GM12874 (cell line): ENCODE data around the gene PER2.
A peak's percentile ranks its signal among the peaks of the same experiment; 100 is the strongest.

Experiments
- TF ChIP-seq, protein P1 (sequence below): IDR thresholded peaks from 2 replicates; pipeline ENCODE4 v1.5.1; 2011; ENCODE audit warnings: low read depth, mild to moderate bottlenecking, control low read depth, low read length, moderate library complexity; ENCODE audit not compliant: insufficient read depth

The PER2 gene

DNA sequence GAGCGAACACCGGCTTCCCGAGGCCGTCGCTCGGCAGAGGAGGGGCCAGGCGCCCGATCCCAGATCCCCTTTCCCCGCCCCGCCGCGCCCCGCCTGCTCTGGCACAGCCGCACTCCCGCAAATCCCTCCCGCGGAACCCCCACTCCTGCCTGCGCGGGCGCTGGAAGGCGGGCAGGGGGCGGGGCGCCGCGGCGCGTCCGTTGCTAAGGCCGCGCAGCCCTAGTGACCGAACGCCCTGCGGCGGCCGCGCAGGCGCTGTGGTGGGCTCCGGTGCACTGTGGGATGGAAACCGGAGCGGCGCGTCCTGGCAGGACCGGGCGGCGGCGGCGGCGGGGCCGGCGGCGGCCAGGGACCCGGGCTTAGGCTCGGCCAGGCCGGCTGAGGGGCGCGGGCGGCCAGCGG is 31.8 kb upstream of the PER2 start, which contains the start of gene TRAF3IP1:
TSS of gene TRAF3IP1 (plus strand) at position 273 of the 402 bp plus-strand sequence. CDS start 145 bp downstream, outside the sequence.
- TF ChIP-seq, protein P1, sequence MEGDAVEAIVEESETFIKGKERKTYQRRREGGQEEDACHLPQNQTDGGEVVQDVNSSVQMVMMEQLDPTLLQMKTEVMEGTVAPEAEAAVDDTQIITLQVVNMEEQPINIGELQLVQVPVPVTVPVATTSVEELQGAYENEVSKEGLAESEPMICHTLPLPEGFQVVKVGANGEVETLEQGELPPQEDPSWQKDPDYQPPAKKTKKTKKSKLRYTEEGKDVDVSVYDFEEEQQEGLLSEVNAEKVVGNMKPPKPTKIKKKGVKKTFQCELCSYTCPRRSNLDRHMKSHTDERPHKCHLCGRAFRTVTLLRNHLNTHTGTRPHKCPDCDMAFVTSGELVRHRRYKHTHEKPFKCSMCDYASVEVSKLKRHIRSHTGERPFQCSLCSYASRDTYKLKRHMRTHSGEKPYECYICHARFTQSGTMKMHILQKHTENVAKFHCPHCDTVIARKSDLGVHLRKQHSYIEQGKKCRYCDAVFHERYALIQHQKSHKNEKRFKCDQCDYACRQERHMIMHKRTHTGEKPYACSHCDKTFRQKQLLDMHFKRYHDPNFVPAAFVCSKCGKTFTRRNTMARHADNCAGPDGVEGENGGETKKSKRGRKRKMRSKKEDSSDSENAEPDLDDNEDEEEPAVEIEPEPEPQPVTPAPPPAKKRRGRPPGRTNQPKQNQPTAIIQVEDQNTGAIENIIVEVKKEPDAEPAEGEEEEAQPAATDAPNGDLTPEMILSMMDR = no peak

DNA sequence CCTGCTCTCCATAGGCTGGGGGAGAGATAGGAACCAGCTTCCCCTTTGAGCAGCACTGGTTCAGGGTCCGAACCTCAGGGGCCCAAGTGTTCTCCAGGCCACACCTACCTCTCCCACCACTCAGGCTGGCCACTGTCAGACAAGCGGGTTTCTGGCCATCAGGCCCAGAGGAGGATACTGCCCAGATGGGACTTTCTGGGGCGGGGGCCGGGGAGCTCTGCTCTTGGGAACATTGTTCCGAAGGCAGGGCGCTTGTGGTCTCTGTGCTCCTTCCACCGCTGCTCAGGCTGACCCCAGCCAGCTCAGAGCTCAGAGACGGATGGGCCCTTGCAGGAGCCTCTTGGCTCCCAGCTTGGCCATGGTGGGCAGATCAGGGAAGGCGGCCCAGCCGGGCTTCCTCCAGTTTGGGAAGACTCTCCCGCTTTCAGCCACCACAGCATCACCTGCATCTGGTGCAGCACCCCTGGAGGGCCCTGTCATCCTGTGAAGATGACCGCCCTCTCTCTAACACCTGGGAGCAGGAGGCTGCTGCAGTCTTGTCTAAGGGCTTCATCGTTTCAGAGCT is 26.7 kb upstream of the PER2 start:
- TF ChIP-seq, protein P1 = no peak

DNA sequence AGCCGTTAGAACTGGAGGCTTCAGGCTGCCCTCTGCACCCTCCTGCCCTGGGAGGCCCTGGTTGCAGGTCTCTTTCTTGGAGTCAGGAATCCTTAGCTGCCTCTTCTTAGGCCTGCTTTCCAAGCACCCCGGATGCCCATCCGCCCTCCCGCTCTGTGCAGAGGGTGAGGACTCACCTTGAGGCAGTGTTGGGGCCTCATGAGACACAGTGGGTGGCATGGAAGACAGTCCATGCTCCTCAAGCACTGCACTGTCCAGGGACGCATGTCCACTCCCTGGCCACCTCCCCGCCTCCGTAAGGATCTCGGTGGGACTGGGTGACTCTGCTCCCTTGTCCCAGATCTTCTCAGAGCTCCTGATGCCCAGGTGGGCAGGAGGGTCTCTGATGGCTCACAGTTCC is 26.2 kb upstream of the PER2 start:
- TF ChIP-seq, protein P1 = no peak

DNA sequence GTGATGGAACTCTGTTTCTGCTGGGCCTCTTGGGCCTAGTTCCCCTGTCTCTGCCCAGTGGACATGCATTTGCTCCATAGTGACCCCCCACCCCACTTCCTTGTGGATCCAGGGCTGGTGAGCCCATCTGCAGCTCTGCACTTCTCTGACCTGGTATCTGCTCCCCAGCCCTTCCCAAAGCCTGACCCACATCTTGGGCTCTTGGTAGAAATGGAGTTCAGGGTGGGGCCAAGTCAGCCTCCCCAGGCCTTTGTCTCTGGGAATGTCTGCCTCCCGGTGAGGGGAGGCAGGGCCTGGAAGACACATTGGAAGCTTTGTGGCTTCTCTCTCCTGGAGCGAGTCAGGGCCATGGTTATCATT is 25.6 kb upstream of the PER2 start:
- TF ChIP-seq, protein P1 = no peak

DNA sequence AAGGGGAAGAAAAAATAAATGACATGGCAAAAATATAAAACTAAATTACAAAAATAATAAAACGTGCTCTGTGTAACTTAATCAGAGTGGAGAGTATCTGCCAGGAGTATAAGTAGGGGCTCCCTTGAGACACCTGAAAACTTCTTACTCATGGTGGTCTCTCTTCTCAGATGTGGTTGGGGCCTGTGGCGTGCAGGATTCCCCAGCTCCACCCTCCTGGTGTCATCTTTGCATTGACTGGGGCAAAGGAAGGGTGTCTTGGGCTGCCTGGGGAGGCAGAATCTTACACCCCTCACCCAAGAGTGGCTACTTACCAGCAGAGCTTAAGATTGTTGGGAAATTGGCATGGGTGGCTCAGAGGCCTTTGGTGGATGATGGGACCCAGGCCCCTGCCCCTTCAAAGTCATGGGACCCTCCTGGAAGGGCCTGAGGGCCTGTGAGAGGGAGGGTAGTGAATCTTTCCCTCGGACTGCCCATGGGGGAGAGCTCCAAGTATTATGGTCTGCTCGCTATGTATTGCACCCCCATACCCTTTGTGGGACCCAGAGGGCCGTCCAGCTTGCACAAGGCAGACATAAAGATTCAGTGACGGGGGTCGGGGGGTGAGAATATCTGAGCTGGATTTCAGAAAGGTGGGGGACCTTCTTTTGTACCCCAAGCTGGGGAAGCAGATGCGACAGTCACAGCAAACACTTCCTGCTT is 25.0 kb upstream of the PER2 start:
- TF ChIP-seq, protein P1 = no peak

DNA sequence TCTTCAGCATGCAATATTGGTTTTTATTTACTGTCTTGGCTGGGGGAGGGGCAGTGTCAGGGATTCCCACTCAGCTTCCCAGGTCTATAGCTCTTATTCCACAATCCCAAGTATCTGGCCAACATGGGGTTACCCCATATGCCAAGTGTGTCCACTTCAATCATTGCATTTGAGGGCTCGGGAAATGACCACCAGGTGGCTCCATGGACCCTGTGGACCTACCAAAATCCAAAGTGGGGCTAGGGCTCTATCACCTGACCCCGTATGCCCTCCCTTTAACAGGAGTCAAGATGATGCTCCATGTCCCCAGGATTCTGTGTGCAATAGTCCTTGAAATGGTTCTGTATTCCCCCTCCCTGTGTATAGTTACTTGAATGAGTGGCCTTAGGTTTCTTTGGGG is 19.8 kb upstream of the PER2 start:
- TF ChIP-seq, protein P1 = 0 out of 2 replicates have a peak, but pooled peaks have one; percentile 24

DNA sequence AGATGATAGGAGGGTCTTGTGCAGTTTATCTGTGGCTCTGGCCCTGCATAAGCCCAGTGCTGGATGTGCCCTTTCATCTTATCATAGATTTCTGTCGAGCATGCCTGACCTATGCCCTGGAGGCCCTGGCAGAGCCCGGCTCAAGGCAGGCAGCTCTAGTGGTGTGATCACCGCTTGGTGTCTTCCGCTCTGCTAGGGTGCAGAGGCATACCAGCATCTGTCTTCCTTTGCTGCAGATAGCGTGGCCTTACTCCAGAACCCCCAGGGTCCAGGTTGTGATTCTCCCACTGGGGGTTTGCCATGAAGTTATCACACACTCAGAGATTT is 18.2 kb upstream of the PER2 start:
- TF ChIP-seq, protein P1 = no peak
